GM13976 (cell line): ENCODE measurements around the gene OR2V1.
"Not testable (repeated sequence)": the region's sequence is repeated elsewhere in the genome, so short reads cannot be mapped to it uniquely, and the experiment has no call there.

Experiments
- DNase-seq: peaks from one replicate; pipeline ENCODE4 v3.0.0; 2012; ENCODE audit warnings: low spot score
- CTCF ChIP-seq: IDR thresholded peaks from 2 replicates; pipeline ENCODE4 v1.5.1; 2012; ENCODE audit warnings: borderline replicate concordance, mild to moderate bottlenecking; ENCODE audit not compliant: insufficient read depth; ENCODE audit errors: extremely low read depth, missing control alignments, control extremely low read depth
- in situ Hi-C: fragments of 300-500 bp; cut with MboI; formaldehyde crosslinking; loops from one replicate; pipeline ENCODE4 v1.12.0; 2022; ENCODE audit warnings: low sequenced_read_pairs, mixed read lengths, inconsistent platforms; ENCODE audit not compliant: unreplicated experiment

OR2V1 gene

GRCh38 chr5:181133610-181134231 is 2.8 kb upstream of the OR2V1 start:
- in situ Hi-C loops = no loop called here
- DNase-seq = no peak
- TF ChIP-seq CTCF = no peak

GRCh38 chr5:181133083-181133482 is 2.1 kb upstream of the OR2V1 start:
- in situ Hi-C loops = no loop called here
- no peak for DNase-seq
- no peak for TF ChIP-seq CTCF

GRCh38 chr5:181131514-181131913 is 545 bp upstream of the OR2V1 start:
- in situ Hi-C loops = no loop called here
- no peak for DNase-seq
- TF ChIP-seq CTCF = no peak

- DNase-seq, in situ Hi-C loops: not testable (repeated sequence)
Observed at GRCh38 chr5:181130081-181130480, 888 bp downstream of the OR2V1 start.

GRCh38 chr5:181129601-181130000 is 1.4 kb downstream of the OR2V1 start:
- in situ Hi-C loops = no loop called here
- TF ChIP-seq CTCF = no peak
- DNase-seq = no peak

GRCh38 chr5:181127907-181128626 is 2.9 kb downstream of the OR2V1 start:
- TF ChIP-seq CTCF = no peak
- no peak for DNase-seq
- in situ Hi-C loops = no loop called here

- TF ChIP-seq CTCF = no peak
- in situ Hi-C loops = no loop called here
- DNase-seq = no peak
Observed at GRCh38 chr5:181127456-181127855, 3.5 kb downstream of the OR2V1 start.
